HL-60 (cell line): ENCODE results near the gene SLC29A3.

Source experiments
- DNase-seq, 2 experiments: peaks; one replicate each; pipeline ENCODE4 v3.0.0-alpha.2; 2010 to 2020; ENCODE audit warnings: low read depth in 1 of 2, low spot score in 1 of 2
- H3K27ac ChIP-seq: fragments of 250-450 bp; sonication (Bioruptor Pico); replicated peaks from 2 replicates; pipeline ENCODE4 v1.5.1; 2020; ENCODE audit warnings: mild to moderate bottlenecking, moderate library complexity
- H3K27me3 ChIP-seq: fragments of 250-450 bp; sonication (Bioruptor Pico); 2 replicates; pipeline ENCODE4 v1.5.1; 2021; ENCODE audit warnings: mild to moderate bottlenecking, moderate library complexity; ENCODE audit not compliant: insufficient read depth, poor library complexity, severe bottlenecking
- H3K4me3 ChIP-seq: replicated peaks from 2 replicates; pipeline ENCODE4 v1.5.1; 2011; ENCODE audit warnings: mild to moderate bottlenecking, control low read depth, low read length; ENCODE audit not compliant: insufficient read depth
- CTCF ChIP-seq: IDR thresholded peaks from one replicate; pipeline ENCODE4 v1.5.1; 2011; ENCODE audit warnings: low read length, control low read depth, inconsistent platforms; ENCODE audit not compliant: insufficient read depth
- GABPA ChIP-seq: IDR thresholded peaks from 2 replicates; pipeline ENCODE4 v1.6.1; 2012; ENCODE audit warnings: low read depth
- POLR2AphosphoS5 ChIP-seq: IDR thresholded peaks from 2 replicates; pipeline ENCODE4 v1.6.1; 2012; ENCODE audit warnings: low read depth
- REST ChIP-seq: IDR thresholded peaks from 2 replicates; pipeline ENCODE4 v1.6.1; 2012; ENCODE audit warnings: low read depth; ENCODE audit not compliant: insufficient replicate concordance
- SPI1 ChIP-seq: IDR thresholded peaks from 2 replicates; pipeline ENCODE4 v1.6.1; 2012; ENCODE audit warnings: low read depth, mild to moderate bottlenecking, borderline replicate concordance

Gene SLC29A3

GRCh38 chr10:71293446-71294084, 25.5 kb upstream of the SLC29A3 start:
- H3K27ac ChIP-seq, result no peak overlapping the region
- H3K4me3 ChIP-seq, result no peak overlapping the region
- H3K27me3 ChIP-seq, result no peaks in the 10 kb centered on the region
- no peak for DNase-seq
- TF ChIP-seq CTCF (no peak), GABPA (no peak), REST (no peak), POLR2AphosphoS5 (no peak), SPI1 (no peak)

GRCh38 chr10:71294091-71294561, 24.9 kb upstream of the SLC29A3 start:
- TF ChIP-seq GABPA (no peak), REST (no peak), SPI1 (no peak), CTCF (no peak), POLR2AphosphoS5 (no peak)
- Histone ChIP-seq H3K27me3 (no peaks in the 10 kb centered on the region), H3K4me3 (no peak overlapping the region), H3K27ac (no peak overlapping the region)
- DNase-seq, result no peak

GRCh38 chr10:71294856-71295255, 24.2 kb upstream of the SLC29A3 start:
- H3K27ac ChIP-seq, result no peak overlapping the region
- TF ChIP-seq REST, result no peak
- no peak for TF ChIP-seq CTCF
- no peak for TF ChIP-seq GABPA
- no peak for TF ChIP-seq SPI1
- no peak for TF ChIP-seq POLR2AphosphoS5
- H3K27me3 ChIP-seq, result no peaks in the 10 kb centered on the region
- no peak overlapping the region for H3K4me3 ChIP-seq
- no peak for DNase-seq
